ENCODE results near the gene PFKFB2.

Gene PFKFB2

GRCh38 chr1:207058252-207058651, 5.2 kb downstream of the PFKFB2 start:
- H2BK15ac ChIP-seq (ENCODE audit: low read length) = no peak overlapping the region

GRCh38 chr1:207058878-207059867, 6.1 kb downstream of the PFKFB2 start:
- H2AK5ac ChIP-seq (ENCODE audit: low read depth, low read length) = no peak overlapping the region
- H3K9me3 ChIP-seq (replicated peaks in 1 of 2; ENCODE audit: control insufficient read depth in 2 of 2, insufficient read depth in 1 of 2, low read depth in 1 of 2, low read length in 2 of 2) = no peaks in the 10 kb centered on the region
- H2BK120ac ChIP-seq (ENCODE audit: low read depth, low read length) = no peak overlapping the region
- no peak overlapping the region for H3K4me2 ChIP-seq (ENCODE audit: insufficient read depth, low read length, poor library complexity, severe bottlenecking)
- H3K79me1 ChIP-seq (ENCODE audit: low read depth, low read length) = no peaks in the 10 kb centered on the region
- WGBS, 2 donors (ENCODE audit: extremely low coverage in 2 of 2, insufficient read length in 2 of 2, insufficient replicate concordance in 1 of 2) = no CpG with 5 or more reads among the region's 6 CpGs
- H2BK12ac ChIP-seq (ENCODE audit: low read length) = no peak overlapping the region
- no peak overlapping the region for H2BK15ac ChIP-seq (ENCODE audit: low read length)
- no peak overlapping the region for H3K27ac ChIP-seq (replicated peaks; ENCODE audit: low read length)
- H4K91ac ChIP-seq (ENCODE audit: low read depth, low read length, poor library complexity) = no peak overlapping the region
- DNase-seq (ENCODE audit: low spot score) = no peak
- H3K4me1 ChIP-seq (ENCODE audit: control insufficient read depth in 2 of 2, insufficient read depth in 1 of 2, low read depth in 1 of 2, low read length in 2 of 2) = peaks cover 0 to 1% of the 10 kb centered on the region in 2 donors
- H3K36me3 ChIP-seq (replicated peaks in 1 of 2; ENCODE audit: control insufficient read depth in 2 of 2, insufficient read depth in 2 of 2, low read length in 2 of 2) = peaks cover 0 to 1% of the 10 kb centered on the region in 2 donors
- no peak overlapping the region for H3K9ac ChIP-seq (ENCODE audit: low read depth, low read length, poor library complexity)
- no peak overlapping the region for H3K4ac ChIP-seq (ENCODE audit: low read length)
- H3K23ac ChIP-seq (ENCODE audit: low read depth, low read length, poor library complexity) = no peak overlapping the region
- H4K8ac ChIP-seq (ENCODE audit: low read depth, low read length) = no peak overlapping the region
- no peak overlapping the region for H3K14ac ChIP-seq (ENCODE audit: low read length)
- no peak overlapping the region for H2BK5ac ChIP-seq (ENCODE audit: low read length)
- H2AFZ ChIP-seq (ENCODE audit: low read length) = no peak overlapping the region
- no peaks in the 10 kb centered on the region for H3K27me3 ChIP-seq (ENCODE audit: control insufficient read depth in 3 of 3, insufficient read depth in 3 of 3, low read depth in 1 of 3, low read length in 3 of 3)
- no peak overlapping the region for H3K4me3 ChIP-seq (ENCODE audit: low read length in 2 of 2)
- H3K18ac ChIP-seq (ENCODE audit: low read length) = no peak overlapping the region

More at GRCh38 chr1:207058252-207058651, 5.2 kb downstream of the PFKFB2 start:
- H2BK5ac ChIP-seq (ENCODE audit: low read length) = no peak overlapping the region
- no peak overlapping the region for H3K27ac ChIP-seq (replicated peaks; ENCODE audit: low read length)
- H3K36me3 ChIP-seq (replicated peaks in 1 of 2; ENCODE audit: control insufficient read depth in 2 of 2, insufficient read depth in 2 of 2, low read length in 2 of 2) = no peaks in the 10 kb centered on the region
- H3K9me3 ChIP-seq (replicated peaks in 1 of 2; ENCODE audit: control insufficient read depth in 2 of 2, insufficient read depth in 1 of 2, low read depth in 1 of 2, low read length in 2 of 2) = no peaks in the 10 kb centered on the region
- no peak overlapping the region for H2AK5ac ChIP-seq (ENCODE audit: low read depth, low read length)
- no peak overlapping the region for H4K91ac ChIP-seq (ENCODE audit: low read depth, low read length, poor library complexity)
- H3K27me3 ChIP-seq (ENCODE audit: control insufficient read depth in 3 of 3, insufficient read depth in 3 of 3, low read depth in 1 of 3, low read length in 3 of 3) = peaks cover 0 to 2% (median 0%) of the 10 kb centered on the region in 3 experiments
- H3K18ac ChIP-seq (ENCODE audit: low read length) = no peak overlapping the region
- no peak overlapping the region for H3K4me3 ChIP-seq (ENCODE audit: low read length in 2 of 2)
- H3K4ac ChIP-seq (ENCODE audit: low read length) = no peak overlapping the region
- no peak for DNase-seq (ENCODE audit: low spot score)
- H3K23ac ChIP-seq (ENCODE audit: low read depth, low read length, poor library complexity) = no peak overlapping the region
- H2AFZ ChIP-seq (ENCODE audit: low read length) = no peak overlapping the region
- no peak overlapping the region for H2BK12ac ChIP-seq (ENCODE audit: low read length)
- peaks cover 0 to 1% of the 10 kb centered on the region in 2 donors for H3K4me1 ChIP-seq (ENCODE audit: control insufficient read depth in 2 of 2, insufficient read depth in 1 of 2, low read depth in 1 of 2, low read length in 2 of 2)
- WGBS, 2 donors (ENCODE audit: extremely low coverage in 2 of 2, insufficient read length in 2 of 2, insufficient replicate concordance in 1 of 2) = no CpG with 5 or more reads among the region's 4 CpGs
- no peak overlapping the region for H3K14ac ChIP-seq (ENCODE audit: low read length)
- H4K8ac ChIP-seq (ENCODE audit: low read depth, low read length) = no peak overlapping the region
- H3K79me1 ChIP-seq (ENCODE audit: low read depth, low read length) = no peaks in the 10 kb centered on the region
- H3K9ac ChIP-seq (ENCODE audit: low read depth, low read length, poor library complexity) = no peak overlapping the region
- no peak overlapping the region for H2BK120ac ChIP-seq (ENCODE audit: low read depth, low read length)
- H3K4me2 ChIP-seq (ENCODE audit: insufficient read depth, low read length, poor library complexity, severe bottlenecking) = no peak overlapping the region

GRCh38 chr1:207059881-207060280, 6.8 kb downstream of the PFKFB2 start:
- DNase-seq (ENCODE audit: low spot score) = no peak
- H2AK5ac ChIP-seq (ENCODE audit: low read depth, low read length) = no peak overlapping the region
- H3K4me1 ChIP-seq (ENCODE audit: control insufficient read depth in 2 of 2, insufficient read depth in 1 of 2, low read depth in 1 of 2, low read length in 2 of 2) = peaks cover 0 to 1% of the 10 kb centered on the region in 2 donors
- no peaks in the 10 kb centered on the region for H3K79me1 ChIP-seq (ENCODE audit: low read depth, low read length)
- no peak overlapping the region for H2AFZ ChIP-seq (ENCODE audit: low read length)
- no peak overlapping the region for H3K23ac ChIP-seq (ENCODE audit: low read depth, low read length, poor library complexity)
- H3K36me3 ChIP-seq (replicated peaks in 1 of 2; ENCODE audit: control insufficient read depth in 2 of 2, insufficient read depth in 2 of 2, low read length in 2 of 2) = peaks cover 0 to 1% of the 10 kb centered on the region in 2 donors
- no peak overlapping the region for H3K4ac ChIP-seq (ENCODE audit: low read length)
- H3K9me3 ChIP-seq (replicated peaks in 1 of 2; ENCODE audit: control insufficient read depth in 2 of 2, insufficient read depth in 1 of 2, low read depth in 1 of 2, low read length in 2 of 2) = no peaks in the 10 kb centered on the region
- no peak overlapping the region for H3K4me3 ChIP-seq (ENCODE audit: low read length in 2 of 2)
- H3K27ac ChIP-seq (replicated peaks; ENCODE audit: low read length) = no peak overlapping the region
- H3K18ac ChIP-seq (ENCODE audit: low read length) = no peak overlapping the region
- no peak overlapping the region for H3K14ac ChIP-seq (ENCODE audit: low read length)
- H4K8ac ChIP-seq (ENCODE audit: low read depth, low read length) = no peak overlapping the region
- H3K9ac ChIP-seq (ENCODE audit: low read depth, low read length, poor library complexity) = no peak overlapping the region
- no peak overlapping the region for H3K4me2 ChIP-seq (ENCODE audit: insufficient read depth, low read length, poor library complexity, severe bottlenecking)
- H2BK5ac ChIP-seq (ENCODE audit: low read length) = no peak overlapping the region
- H2BK120ac ChIP-seq (ENCODE audit: low read depth, low read length) = no peak overlapping the region
- no peak overlapping the region for H4K91ac ChIP-seq (ENCODE audit: low read depth, low read length, poor library complexity)
- WGBS, 2 donors (ENCODE audit: extremely low coverage in 2 of 2, insufficient read length in 2 of 2, insufficient replicate concordance in 1 of 2) = no CpG with 5 or more reads among the region's 4 CpGs
- H2BK15ac ChIP-seq (ENCODE audit: low read length) = no peak overlapping the region
- no peaks in the 10 kb centered on the region for H3K27me3 ChIP-seq (ENCODE audit: control insufficient read depth in 3 of 3, insufficient read depth in 3 of 3, low read depth in 1 of 3, low read length in 3 of 3)
- H2BK12ac ChIP-seq (ENCODE audit: low read length) = no peak overlapping the region

GRCh38 chr1:207060596-207060995, 7.5 kb downstream of the PFKFB2 start:
- no peak overlapping the region for H2BK12ac ChIP-seq (ENCODE audit: low read length)
- peaks cover 0 to 1% of the 10 kb centered on the region in 2 donors for H3K36me3 ChIP-seq (replicated peaks in 1 of 2; ENCODE audit: control insufficient read depth in 2 of 2, insufficient read depth in 2 of 2, low read length in 2 of 2)
- WGBS, 2 donors (ENCODE audit: extremely low coverage in 2 of 2, insufficient read length in 2 of 2, insufficient replicate concordance in 1 of 2) = no CpG with 5 or more reads among the region's 3 CpGs
- H3K4me3 ChIP-seq (ENCODE audit: low read length in 2 of 2) = no peak overlapping the region
- no peaks in the 10 kb centered on the region for H3K79me1 ChIP-seq (ENCODE audit: low read depth, low read length)
- no peak overlapping the region for H2BK5ac ChIP-seq (ENCODE audit: low read length)
- no peaks in the 10 kb centered on the region for H3K27me3 ChIP-seq (ENCODE audit: control insufficient read depth in 3 of 3, insufficient read depth in 3 of 3, low read depth in 1 of 3, low read length in 3 of 3)
- H2AK5ac ChIP-seq (ENCODE audit: low read depth, low read length) = no peak overlapping the region
- DNase-seq (ENCODE audit: low spot score) = no peak
- no peak overlapping the region for H2BK15ac ChIP-seq (ENCODE audit: low read length)
- H3K9me3 ChIP-seq (replicated peaks in 1 of 2; ENCODE audit: control insufficient read depth in 2 of 2, insufficient read depth in 1 of 2, low read depth in 1 of 2, low read length in 2 of 2) = no peaks in the 10 kb centered on the region
- no peak overlapping the region for H3K9ac ChIP-seq (ENCODE audit: low read depth, low read length, poor library complexity)
- H3K18ac ChIP-seq (ENCODE audit: low read length) = no peak overlapping the region
- peaks cover 0 to 1% of the 10 kb centered on the region in 2 donors for H3K4me1 ChIP-seq (ENCODE audit: control insufficient read depth in 2 of 2, insufficient read depth in 1 of 2, low read depth in 1 of 2, low read length in 2 of 2)
- no peak overlapping the region for H3K4ac ChIP-seq (ENCODE audit: low read length)
- H2BK120ac ChIP-seq (ENCODE audit: low read depth, low read length) = no peak overlapping the region
- H4K8ac ChIP-seq (ENCODE audit: low read depth, low read length) = no peak overlapping the region
- H3K27ac ChIP-seq (replicated peaks; ENCODE audit: low read length) = no peak overlapping the region
- H3K14ac ChIP-seq (ENCODE audit: low read length) = no peak overlapping the region
- H4K91ac ChIP-seq (ENCODE audit: low read depth, low read length, poor library complexity) = no peak overlapping the region
- H3K4me2 ChIP-seq (ENCODE audit: insufficient read depth, low read length, poor library complexity, severe bottlenecking) = no peak overlapping the region
- no peak overlapping the region for H2AFZ ChIP-seq (ENCODE audit: low read length)
- H3K23ac ChIP-seq (ENCODE audit: low read depth, low read length, poor library complexity) = no peak overlapping the region

Data from neuronal stem cell (in vitro differentiated cells).